22Rv1 (cell line): ENCODE data around the gene NUTM2E.
"Not testable (repeated sequence)": the region's sequence is repeated elsewhere in the genome, so short reads cannot be mapped to it uniquely, and the experiment has no call there.

Experiments used
- CTCF ChIP-seq: fragments of 450-650 bp; IDR thresholded peaks from 2 replicates; pipeline ENCODE4 v1.5.1; 2017; ENCODE audit warnings: mild to moderate bottlenecking
- ZFX ChIP-seq: fragments of 450-650 bp; IDR thresholded peaks from 2 replicates; pipeline ENCODE4 v1.6.1; 2017; ENCODE audit warnings: antibody characterized with exemption, borderline replicate concordance

DNA sequence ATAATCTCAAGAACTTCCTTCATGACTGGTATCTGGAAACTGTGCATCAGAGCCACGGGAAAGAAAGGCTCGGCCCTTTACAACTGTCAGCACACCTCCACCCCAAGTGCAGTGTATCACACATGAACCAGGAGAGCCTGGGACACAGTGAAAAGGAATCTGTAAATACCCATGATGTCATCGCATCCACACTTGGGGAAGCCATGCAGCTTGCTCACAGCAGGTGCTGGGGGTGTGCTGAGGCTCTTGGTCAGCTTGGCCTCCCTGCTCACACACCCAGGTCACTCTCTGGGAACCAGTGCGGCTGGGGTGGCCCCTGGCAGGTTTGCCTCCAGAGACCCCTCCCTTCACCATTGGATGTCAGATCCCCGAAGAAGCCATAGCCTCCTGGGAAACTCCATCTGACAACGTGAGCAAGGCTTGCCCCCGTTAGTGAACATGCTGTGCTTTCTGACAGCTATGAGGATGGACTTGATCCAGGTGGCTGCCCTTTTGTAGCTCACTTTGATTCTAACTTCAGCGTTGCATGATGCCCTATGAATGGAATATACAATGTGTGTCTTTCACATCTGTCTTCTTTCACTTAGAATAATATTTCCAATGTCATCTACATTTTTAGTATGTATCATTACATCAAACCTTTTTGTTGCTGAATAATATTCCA is 26.8 kb downstream of the NUTM2E start:
- not testable (repeated sequence) for TF ChIP-seq CTCF, ZFX
